ENCODE data around the gene CDH19. TPM values are rescaled to one million over a fixed set of nuclear protein-coding genes. Genes with fewer than 3 reads are reported as not detected.

Gene CDH19
- total RNA-seq, 6 experiments from 2014 or later, result not detected

GRCh38 chr18:66461344-66461743 is 142.5 kb downstream of the CDH19 start:
- no peaks in the 10 kb centered on the region for H3K4me1 Mint-ChIP-seq (ENCODE audit: low read depth)
- H3K4me3 Mint-ChIP-seq, result no peak overlapping the region
- peaks cover 40% of the 10 kb centered on the region for H3K9me3 Mint-ChIP-seq
- no peak overlapping the region for H3K27ac Mint-ChIP-seq
- no peaks in the 10 kb centered on the region for H3K36me3 Mint-ChIP-seq (ENCODE audit: low read depth)
- no peaks in the 10 kb centered on the region for H3K27me3 Mint-ChIP-seq (ENCODE audit: insufficient read depth)
- TF ChIP-seq CTCF (IDR thresholded peaks at IDR 0.05), result no peak
- no peak for DNase-seq

- Mint-ChIP-seq H3K4me3 (no peak overlapping the region), H3K27ac (no peak overlapping the region), H3K36me3 (ENCODE audit: low read depth) (no peaks in the 10 kb centered on the region), H3K27me3 (ENCODE audit: insufficient read depth) (no peaks in the 10 kb centered on the region), H3K9me3 (peaks cover 51% of the 10 kb centered on the region), H3K4me1 (ENCODE audit: low read depth) (no peaks in the 10 kb centered on the region)
- no peak for DNase-seq
- no peak for TF ChIP-seq CTCF (IDR thresholded peaks at IDR 0.05)
These were observed 146.6 kb downstream of the CDH19 start for GRCh38 chr18:66457245-66457644.
